ENCODE measurements around the gene TRIM38.

The TRIM38 gene

GRCh38 chr6:26025894-26026832, 63.6 kb downstream of the TRIM38 start:
- DNase-seq (ENCODE audit: extremely low read depth in 1 of 2, low read depth in 1 of 2) = peak; percentile 76 to 89

GRCh38 chr6:26026833-26027490, 64.4 kb downstream of the TRIM38 start:
- peak; percentile 71 to 83 for DNase-seq (ENCODE audit: extremely low read depth in 1 of 2, low read depth in 1 of 2)

- no peak for DNase-seq (ENCODE audit: extremely low read depth in 1 of 2, low read depth in 1 of 2)
Measured at GRCh38 chr6:26027491-26028211, 65.0 kb downstream of the TRIM38 start.

GRCh38 chr6:26028212-26028745, 65.7 kb downstream of the TRIM38 start:
- DNase-seq (ENCODE audit: extremely low read depth in 1 of 2, low read depth in 1 of 2) = no peak

- DNase-seq (ENCODE audit: extremely low read depth in 1 of 2, low read depth in 1 of 2) = no peak
Measured at GRCh38 chr6:26028746-26029569, 66.4 kb downstream of the TRIM38 start.

GRCh38 chr6:26029570-26029856, 66.9 kb downstream of the TRIM38 start:
- no peak for DNase-seq (ENCODE audit: extremely low read depth in 1 of 2, low read depth in 1 of 2)

GRCh38 chr6:26029857-26030653, 67.5 kb downstream of the TRIM38 start:
- DNase-seq (ENCODE audit: extremely low read depth in 1 of 2, low read depth in 1 of 2) = no peak

GRCh38 chr6:26030716-26031115, 68.1 kb downstream of the TRIM38 start:
- DNase-seq (ENCODE audit: extremely low read depth in 1 of 2, low read depth in 1 of 2) = no peak

- no peak for DNase-seq (ENCODE audit: extremely low read depth in 1 of 2, low read depth in 1 of 2)
Measured at GRCh38 chr6:26031151-26031594, 68.6 kb downstream of the TRIM38 start.

GRCh38 chr6:26031595-26032339, 69.2 kb downstream of the TRIM38 start:
- DNase-seq (ENCODE audit: extremely low read depth in 1 of 2, low read depth in 1 of 2) = no peak

GRCh38 chr6:26032340-26033084, 69.9 kb downstream of the TRIM38 start:
- DNase-seq (ENCODE audit: extremely low read depth in 1 of 2, low read depth in 1 of 2) = no peak

GRCh38 chr6:26033085-26033940, 70.7 kb downstream of the TRIM38 start:
- no peak for DNase-seq (ENCODE audit: extremely low read depth in 1 of 2, low read depth in 1 of 2)

- DNase-seq (ENCODE audit: extremely low read depth in 1 of 2, low read depth in 1 of 2) = no peak
Measured at GRCh38 chr6:26033941-26034354, 71.3 kb downstream of the TRIM38 start.

- no peak for DNase-seq (ENCODE audit: extremely low read depth in 1 of 2, low read depth in 1 of 2)
Measured at GRCh38 chr6:26034905-26035304, 72.3 kb downstream of the TRIM38 start.

Measured in activated CD8-positive, alpha-beta memory T cell treated with anti-CD3 and anti-CD28 coated beads for 1 hour (primary cell).